ENCODE data around the gene TGFB1. TPM values are rescaled to one million over a fixed set of nuclear protein-coding genes. Genes with fewer than 3 reads are reported as not detected.

The TGFB1 gene
- total and polyA plus RNA-seq, 2 of the 13 experiments (the other 11 are each of a cell fraction or from before 2014, with no cell fraction given) = 4.1 to 5.4 TPM

GRCh38 chr19:41310033-41310831 lies 43.5 kb downstream of the TGFB1 start, which contains the start of gene CCDC97 (continued):
- TF ChIP-seq HNF1B (CRISPR knock-in tag; IDR thresholded peaks at IDR 0.05) (peak; percentile 52; the same call in 1 of the 2 replicates), ZMAT5 (CRISPR knock-in tag; IDR thresholded peaks at IDR 0.05; ENCODE audit: borderline replicate concordance, low read depth) (no peak), ZNF280B (CRISPR knock-in tag; IDR thresholded peaks at IDR 0.05; ENCODE audit: borderline replicate concordance) (peak; percentile 76; the same call in 1 of the 2 replicates), DPF2 (CRISPR knock-in tag; IDR thresholded peaks at IDR 0.05; ENCODE audit: borderline replicate concordance, low read depth) (no peak), ZNF629 (CRISPR knock-in tag; conservative IDR thresholded peaks at IDR 0.05) (no peak), ETV5 (CRISPR knock-in tag; IDR thresholded peaks at IDR 0.05; ENCODE audit: borderline replicate concordance) (peak; percentile 71), DNMT1 (CRISPR knock-in tag; IDR thresholded peaks at IDR 0.05) (no peak; the same call in 1 of the 2 replicates), TP53 (CRISPR knock-in tag; conservative IDR thresholded peaks at IDR 0.05) (no peak), ZNF770 (CRISPR knock-in tag; IDR thresholded peaks at IDR 0.05) (no peak; the same call in 1 of the 2 replicates), BORCS8-MEF2B (CRISPR knock-in tag; IDR thresholded peaks at IDR 0.05) (peak; percentile 63), HDAC6 (IDR thresholded peaks at IDR 0.05; ENCODE audit: low read depth, low read length) (no peak), ZNF747 (CRISPR knock-in tag; IDR thresholded peaks at IDR 0.05; ENCODE audit: borderline replicate concordance) (peak; percentile 90; the same call in 1 of the 2 replicates), FOXO1 (CRISPR knock-in tag; IDR thresholded peaks at IDR 0.05) (no peak), DNMT3B (CRISPR knock-in tag; conservative IDR thresholded peaks at IDR 0.05) (0 out of 2 replicates have a peak, but pooled peaks have one; percentile 59), BCL3 (CRISPR knock-in tag; IDR thresholded peaks at IDR 0.05) (no peak), ZSCAN5A (CRISPR knock-in tag; IDR thresholded peaks at IDR 0.05; ENCODE audit: borderline replicate concordance) (no peak), LBX2 (CRISPR knock-in tag; IDR thresholded peaks at IDR 0.05; ENCODE audit: borderline replicate concordance) (no peak), SKI (IDR thresholded peaks at IDR 0.05; ENCODE audit: partially characterized antibody) (peak; percentile 54), MLLT10 (CRISPR knock-in tag; IDR thresholded peaks at IDR 0.05) (no peak), DMAP1 (CRISPR knock-in tag; IDR thresholded peaks at IDR 0.05) (peak; percentile 96)

Measured in HepG2 (cell line).